22Rv1 (cell line): ENCODE results near the gene DTX1.

Experiments used
- H3K27ac ChIP-seq: fragments of 450-650 bp; 2 replicates; pipeline ENCODE4 v1.5.1; 2017
- ZFX ChIP-seq: fragments of 450-650 bp; IDR thresholded peaks from 2 replicates; pipeline ENCODE4 v1.6.1; 2017; ENCODE audit warnings: antibody characterized with exemption, borderline replicate concordance
- TF ChIP-seq, protein P1 (sequence below): fragments of 450-650 bp; IDR thresholded peaks from 2 replicates; pipeline ENCODE4 v1.5.1; 2017; ENCODE audit warnings: mild to moderate bottlenecking

Gene DTX1

DNA sequence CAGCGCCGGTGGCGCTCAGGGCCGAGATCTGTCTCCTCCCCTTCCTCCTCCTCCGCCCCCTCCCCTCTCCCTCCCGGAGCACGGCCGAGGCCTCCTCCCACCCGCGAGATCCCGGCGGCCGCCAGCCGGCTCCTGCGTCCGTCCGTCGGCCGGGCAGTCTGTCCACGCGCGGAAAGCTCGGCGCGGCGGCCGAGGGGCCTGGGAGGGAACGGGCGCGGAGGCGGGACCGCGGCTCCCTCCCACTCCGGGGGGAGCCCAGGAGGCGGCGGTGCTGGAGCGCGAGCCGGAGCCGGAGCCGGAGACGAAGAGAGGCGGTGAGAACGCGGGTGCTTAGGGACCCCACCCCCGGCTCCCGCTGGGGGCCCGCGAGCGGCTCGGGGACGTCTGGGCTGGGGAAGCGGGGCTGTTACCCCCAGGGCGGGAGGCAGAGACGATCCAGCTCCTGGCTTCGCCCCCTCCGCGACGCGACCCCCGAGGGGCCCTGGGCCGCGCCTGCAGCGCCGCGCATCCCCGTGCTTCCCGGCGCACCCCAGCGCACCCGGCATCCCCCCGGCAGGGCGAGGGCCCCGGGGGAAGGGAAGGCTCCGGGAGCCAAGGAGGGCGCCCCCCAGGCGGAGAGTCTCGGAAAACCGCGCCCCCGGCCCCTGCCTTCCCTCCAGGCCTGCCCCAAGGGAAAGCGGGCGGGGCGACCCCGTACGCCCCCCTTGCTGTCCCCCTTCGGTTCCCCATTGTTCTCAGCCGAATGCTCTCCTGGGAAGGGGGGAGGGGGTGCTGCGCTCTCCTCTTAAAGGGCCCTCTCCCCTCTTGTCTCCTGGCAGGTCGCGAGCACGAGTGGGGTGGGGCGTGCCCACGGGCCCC is at the start of gene DTX1:
Gene DTX1, plus strand, starts transcription at position 100 of the 858 bp plus-strand sequence. CDS start 1,463 bp downstream, outside the sequence.
- H3K27ac ChIP-seq, result no peak within 1 kb of the TSS
- TF ChIP-seq, protein P1, sequence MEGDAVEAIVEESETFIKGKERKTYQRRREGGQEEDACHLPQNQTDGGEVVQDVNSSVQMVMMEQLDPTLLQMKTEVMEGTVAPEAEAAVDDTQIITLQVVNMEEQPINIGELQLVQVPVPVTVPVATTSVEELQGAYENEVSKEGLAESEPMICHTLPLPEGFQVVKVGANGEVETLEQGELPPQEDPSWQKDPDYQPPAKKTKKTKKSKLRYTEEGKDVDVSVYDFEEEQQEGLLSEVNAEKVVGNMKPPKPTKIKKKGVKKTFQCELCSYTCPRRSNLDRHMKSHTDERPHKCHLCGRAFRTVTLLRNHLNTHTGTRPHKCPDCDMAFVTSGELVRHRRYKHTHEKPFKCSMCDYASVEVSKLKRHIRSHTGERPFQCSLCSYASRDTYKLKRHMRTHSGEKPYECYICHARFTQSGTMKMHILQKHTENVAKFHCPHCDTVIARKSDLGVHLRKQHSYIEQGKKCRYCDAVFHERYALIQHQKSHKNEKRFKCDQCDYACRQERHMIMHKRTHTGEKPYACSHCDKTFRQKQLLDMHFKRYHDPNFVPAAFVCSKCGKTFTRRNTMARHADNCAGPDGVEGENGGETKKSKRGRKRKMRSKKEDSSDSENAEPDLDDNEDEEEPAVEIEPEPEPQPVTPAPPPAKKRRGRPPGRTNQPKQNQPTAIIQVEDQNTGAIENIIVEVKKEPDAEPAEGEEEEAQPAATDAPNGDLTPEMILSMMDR, result no peak; the same call in 1 of the 2 replicates
- no peak for TF ChIP-seq ZFX

DNA sequence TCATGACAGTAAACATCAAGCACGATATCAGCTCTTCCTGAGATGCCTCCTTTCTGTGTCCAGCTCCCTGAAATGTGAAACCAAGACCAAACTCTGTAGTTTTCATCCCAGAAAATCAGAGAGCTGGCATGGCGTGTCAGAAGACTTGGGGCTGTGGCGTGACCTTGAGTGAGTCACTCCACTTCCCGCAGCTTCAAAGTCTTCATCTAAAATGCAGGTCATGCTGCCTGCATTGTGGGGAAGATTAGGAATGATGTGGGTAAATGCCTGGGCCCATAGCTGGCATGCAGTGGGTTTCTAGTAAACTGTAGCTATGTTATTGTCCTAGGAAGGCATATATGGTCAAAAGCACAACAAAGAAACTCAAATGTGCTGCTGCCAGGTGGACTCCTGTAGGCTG is 49.4 kb upstream of the DTX1 start:
- H3K27ac ChIP-seq, result no peak overlapping the region
- TF ChIP-seq, protein P1, result no peak
- TF ChIP-seq ZFX, result no peak

- no peak overlapping the region for H3K27ac ChIP-seq
- TF ChIP-seq, protein P1, result no peak
- no peak for TF ChIP-seq ZFX
Observed at GRCh38 chr12:113010701-113011100, 45.8 kb upstream of the DTX1 start.

GRCh38 chr12:113014565-113014964 is 42.0 kb upstream of the DTX1 start:
- TF ChIP-seq, protein P1, result no peak
- TF ChIP-seq ZFX, result no peak
- H3K27ac ChIP-seq, result no peak overlapping the region

GRCh38 chr12:113016796-113017195 is 39.7 kb upstream of the DTX1 start:
- H3K27ac ChIP-seq, result no peak overlapping the region
- no peak for TF ChIP-seq ZFX
- TF ChIP-seq, protein P1, result no peak

DNA sequence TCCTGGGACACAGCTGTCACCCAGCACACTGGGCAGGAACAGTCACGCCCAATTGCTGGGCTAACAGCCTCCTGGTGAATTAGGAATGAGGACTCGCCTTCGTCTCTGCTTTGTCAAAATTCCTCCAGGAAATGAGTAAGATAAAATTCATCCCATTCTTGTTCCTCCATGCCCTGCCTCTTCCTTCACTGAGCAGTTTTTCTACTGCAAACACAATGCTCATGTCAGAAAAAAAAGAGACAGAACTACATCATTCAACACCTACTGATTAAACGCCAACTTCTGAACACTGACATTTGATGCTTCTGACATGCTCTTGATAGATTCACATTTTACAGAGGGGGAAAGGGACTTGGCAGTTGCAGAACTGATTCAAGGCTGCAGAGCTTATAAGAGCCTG is 37.5 kb upstream of the DTX1 start:
- TF ChIP-seq ZFX, result no peak
- TF ChIP-seq, protein P1, result no peak
- no peak overlapping the region for H3K27ac ChIP-seq

DNA sequence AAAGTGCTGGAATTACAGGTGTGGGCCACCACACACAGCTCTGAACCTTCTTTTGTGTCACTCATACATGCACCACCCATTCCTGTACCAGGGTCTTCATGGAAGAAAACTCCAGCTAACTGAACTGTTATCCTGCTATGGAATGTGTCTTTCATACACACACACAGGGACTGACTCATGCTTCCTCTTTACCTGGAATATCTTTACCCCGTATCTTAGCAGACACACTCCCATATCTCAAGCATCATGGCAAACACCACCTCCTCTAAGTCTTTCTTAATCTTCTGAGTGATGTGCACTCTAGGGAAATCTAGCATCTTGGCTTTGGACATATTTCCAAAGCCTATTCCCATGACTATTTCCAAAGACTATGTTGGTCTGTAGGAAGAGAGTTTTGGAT is 35.0 kb upstream of the DTX1 start:
- TF ChIP-seq, protein P1, result no peak
- no peak for TF ChIP-seq ZFX
- no peak overlapping the region for H3K27ac ChIP-seq
